ENCODE data around the gene SHKBP1.
A peak's percentile ranks its signal among the peaks of the same experiment; 100 is the strongest.
"Not testable (repeated sequence)": the region's sequence is repeated elsewhere in the genome, so short reads cannot be mapped to it uniquely, and the experiment has no call there.

Gene SHKBP1

DNA sequence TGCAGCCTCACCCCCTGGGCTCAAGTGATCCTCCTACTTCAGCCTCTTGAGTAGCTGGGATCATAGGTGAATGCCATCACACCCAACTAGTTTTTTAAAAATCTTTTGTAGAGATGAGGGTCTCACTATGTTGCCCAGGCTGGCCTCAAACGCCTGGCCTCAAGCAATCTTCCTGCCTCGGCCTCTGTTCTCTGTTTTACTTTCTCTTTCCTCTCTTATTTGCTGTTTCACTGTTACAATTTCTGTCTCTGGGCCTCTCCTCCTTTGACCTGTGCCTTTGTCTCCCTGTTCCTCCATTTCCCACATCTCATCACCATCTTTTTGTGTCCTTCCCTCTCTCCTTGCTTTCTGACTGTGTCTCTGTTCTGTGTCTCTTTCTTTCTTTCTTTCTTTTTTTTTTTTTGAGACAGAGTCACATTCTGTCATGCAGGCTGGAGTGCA, 9.3 kb downstream of the SHKBP1 start:
- no peak for DNase-seq (ENCODE audit: low read depth)

DNA sequence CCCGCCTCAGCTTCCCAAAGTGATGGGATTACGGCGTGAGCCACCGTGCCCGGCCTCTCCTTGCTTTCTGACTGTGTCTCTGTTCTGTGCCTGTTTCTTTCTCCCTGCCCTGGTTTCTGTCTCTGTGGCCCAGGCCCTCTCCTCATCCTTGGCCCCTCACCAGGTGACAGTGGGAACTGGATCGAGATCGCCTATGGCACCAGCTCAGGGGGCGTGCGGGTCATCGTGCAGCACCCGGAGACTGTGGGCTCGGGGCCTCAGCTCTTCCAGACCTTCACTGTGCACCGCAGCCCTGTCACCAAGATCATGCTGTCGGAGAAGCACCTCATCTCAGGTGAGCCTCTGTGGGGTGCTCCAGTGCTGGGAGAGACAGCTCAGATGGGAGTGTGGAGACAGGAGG, 9.9 kb downstream of the SHKBP1 start:
- no peak for DNase-seq (ENCODE audit: low read depth)

DNA sequence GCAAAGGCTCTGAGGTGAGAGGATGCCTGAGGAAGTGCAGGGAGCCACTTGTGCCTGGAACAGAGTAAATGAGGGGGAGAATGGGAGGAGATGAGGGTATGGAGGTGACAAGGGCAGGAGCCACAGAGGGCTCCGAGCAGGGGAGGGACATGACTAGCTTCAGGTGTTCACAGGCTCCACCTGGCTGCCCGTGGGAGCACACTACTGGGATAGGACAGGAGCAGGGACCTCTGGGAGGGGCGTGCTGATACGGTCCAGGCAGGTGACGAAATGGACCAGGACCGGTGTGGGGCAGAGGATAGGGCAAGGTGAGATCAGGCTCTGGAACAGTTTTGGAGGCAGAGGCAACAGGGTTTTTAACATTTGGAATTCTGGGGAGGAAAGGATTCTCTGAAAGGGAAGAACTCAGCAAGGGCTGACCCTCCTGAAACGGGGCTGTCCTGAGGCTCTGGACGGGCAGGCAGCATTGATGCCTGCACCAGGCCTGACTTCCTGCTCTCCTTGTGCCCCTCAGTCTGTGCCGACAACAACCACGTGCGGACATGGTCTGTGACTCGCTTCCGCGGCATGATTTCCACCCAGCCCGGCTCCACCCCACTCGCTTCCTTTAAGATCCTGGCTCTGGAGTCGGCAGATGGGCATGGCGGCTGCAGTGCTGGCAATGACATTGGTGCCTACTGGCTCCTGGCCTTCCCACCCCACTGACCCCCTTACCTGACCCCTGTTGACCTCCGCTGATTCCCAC, 11.6 kb downstream of the SHKBP1 start:
- no peak for DNase-seq (ENCODE audit: low read depth)

DNA sequence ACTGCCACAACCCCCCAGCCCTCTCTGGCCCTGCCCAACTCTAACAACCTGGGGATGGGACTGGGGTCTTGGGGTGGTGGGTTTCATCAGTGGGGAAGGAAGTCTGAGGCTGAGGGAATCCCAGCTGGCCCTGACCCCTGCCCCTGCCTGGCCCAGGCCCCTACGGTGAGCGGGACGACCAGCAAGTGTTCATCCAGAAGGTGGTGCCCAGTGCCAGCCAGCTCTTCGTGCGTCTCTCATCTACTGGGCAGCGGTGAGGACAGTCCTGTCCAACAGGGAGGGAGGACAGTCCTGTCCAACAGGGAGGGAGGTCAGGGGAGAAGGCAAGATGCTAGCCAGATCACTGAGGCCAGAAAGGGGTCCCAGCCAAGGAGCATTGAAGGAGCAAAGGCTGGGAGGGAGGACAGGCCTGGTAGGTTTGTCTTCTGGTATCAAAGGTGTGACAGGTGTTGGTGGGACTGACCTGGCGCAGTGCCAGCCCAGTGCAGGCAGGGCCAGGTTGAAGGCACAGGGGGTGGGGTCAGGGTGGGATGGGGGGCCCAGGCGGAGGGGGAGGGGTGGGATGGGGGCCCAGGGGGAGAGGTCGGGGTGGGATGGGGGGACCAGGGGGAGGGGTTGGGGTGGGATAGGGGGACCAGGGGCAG, 12.4 kb downstream of the SHKBP1 start:
- no peak for DNase-seq (ENCODE audit: low read depth)

DNA sequence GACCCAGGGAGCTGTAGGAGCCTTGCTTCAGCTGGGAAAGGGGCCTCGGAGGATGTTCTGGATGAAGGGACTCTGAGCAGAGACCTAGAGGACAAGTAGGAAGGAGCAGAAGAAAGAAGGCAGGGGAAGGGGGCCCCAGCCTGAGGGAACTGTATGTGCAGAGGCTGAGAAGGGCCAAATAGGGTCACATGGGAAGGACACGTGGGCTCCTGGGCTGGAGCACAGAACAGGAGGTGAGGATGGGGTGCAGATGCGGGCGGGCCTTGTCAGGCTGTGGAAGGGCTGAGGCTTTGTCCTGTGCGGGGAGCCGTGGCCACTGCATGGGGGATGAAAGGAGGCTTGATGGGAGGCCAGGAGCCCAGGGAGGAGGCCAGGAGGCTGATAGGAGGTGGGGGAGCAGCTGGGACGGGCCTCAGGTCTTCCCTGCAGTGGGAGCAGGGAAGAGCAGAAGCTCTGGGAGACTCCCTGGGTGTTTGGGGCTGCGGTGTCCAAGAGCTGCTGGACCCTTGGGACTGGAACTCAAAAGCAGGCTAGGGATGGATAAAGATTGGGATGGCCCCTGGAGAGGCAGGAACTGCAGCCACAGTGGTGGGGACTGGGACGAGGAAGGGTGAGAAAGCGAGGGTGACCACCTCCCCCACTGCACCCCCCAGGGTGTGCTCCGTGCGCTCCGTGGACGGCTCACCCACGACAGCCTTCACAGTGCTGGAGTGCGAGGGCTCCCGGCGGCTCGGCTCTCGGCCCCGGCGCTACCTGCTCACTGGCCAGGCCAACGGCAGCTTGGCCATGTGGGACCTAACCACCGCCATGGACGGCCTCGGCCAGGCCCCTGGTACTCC, 13.1 kb downstream of the SHKBP1 start:
- no peak for DNase-seq (ENCODE audit: low read depth)

DNA sequence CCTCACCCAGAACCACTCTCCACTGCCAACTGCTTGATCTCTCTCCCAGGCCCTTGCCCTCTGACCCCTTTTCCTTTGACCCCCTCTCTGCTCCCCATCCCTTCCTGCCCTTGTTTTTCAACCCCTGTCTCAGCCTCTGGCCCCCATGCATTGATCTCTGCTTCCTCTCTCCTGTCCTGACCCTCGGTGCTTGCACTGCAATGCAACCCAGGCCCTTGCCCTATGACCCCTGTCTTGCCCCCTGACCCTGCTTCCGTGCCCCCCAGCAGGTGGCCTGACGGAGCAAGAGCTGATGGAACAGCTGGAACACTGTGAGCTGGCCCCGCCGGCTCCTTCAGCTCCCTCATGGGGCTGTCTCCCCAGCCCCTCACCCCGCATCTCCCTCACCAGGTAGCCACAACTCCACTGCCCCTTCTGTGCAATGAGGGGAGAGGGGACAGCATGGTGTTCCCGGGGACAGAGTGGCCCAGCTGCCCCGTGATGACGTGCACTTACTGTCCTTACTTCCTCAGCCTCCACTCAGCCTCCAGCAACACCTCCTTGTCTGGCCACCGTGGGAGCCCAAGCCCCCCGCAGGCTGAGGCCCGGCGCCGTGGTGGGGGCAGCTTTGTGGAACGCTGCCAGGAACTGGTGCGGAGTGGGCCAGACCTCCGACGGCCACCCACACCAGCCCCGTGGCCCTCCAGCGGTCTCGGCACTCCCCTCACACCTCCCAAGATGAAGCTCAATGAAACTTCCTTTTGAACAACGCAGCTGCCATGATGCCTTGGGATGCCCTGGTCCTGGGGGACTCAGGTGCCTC, 14.0 kb downstream of the SHKBP1 start:
- no peak for DNase-seq (ENCODE audit: low read depth)

DNA sequence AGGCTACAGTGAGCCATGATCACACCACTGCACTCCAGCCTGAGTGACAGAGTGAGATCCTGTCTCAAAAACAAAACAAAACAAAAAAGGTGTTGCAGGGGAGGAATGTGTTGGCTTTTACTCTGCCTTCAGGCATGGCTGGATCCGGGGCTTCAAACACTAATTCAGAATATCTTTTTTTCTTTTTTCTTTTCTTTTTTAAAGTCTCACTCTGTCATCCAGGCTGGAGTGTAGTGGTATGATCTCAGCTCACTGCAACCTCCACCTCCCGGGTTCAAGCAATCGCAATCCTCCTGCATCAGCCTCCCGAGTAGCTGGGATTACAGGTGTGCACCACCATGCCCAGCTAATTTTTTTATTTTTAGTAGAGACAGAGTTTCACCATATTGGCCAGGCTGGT, 15.1 kb downstream of the SHKBP1 start:
- not testable (repeated sequence) for DNase-seq (ENCODE audit: low read depth)

DNA sequence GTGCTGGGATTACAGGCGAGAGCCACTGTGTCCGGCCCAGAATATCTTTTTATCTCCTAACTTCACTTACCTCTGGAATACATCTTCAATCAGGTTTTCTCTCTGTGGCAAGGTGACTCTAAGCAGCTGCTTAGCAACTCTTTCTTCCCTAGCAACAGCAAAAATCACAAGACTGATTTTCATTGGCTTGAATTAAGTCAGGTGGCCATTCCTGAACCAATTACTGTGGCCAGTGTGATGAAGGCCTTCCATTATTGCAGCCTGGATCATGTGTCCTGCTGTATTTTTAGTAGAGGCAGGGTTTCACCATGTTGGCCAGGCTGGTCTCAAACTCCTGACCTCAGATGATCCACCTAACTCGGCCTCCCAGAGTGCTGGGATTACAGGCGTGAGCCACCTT, 15.5 kb downstream of the SHKBP1 start:
- DNase-seq (ENCODE audit: low read depth), result no peak

DNA sequence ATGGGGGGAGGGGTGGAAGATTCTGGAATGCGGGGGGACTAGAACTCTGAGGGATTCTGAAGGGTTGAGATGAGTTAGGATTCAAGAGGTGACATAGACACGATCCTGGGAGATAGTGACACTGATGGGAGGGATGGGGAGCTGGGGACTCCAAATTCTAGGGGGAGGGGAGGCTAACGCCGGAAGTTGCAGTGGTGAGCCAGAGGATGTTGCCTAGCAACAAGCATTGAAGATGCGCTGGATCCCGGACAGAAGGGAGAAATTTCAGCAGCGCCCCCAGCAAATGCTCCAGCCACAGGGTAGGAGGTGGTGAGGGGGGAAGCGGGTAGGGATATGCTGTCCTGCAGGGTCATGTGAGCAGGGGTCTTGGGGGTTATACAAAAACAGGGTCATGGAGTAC, 17.6 kb downstream of the SHKBP1 start:
- DNase-seq (ENCODE audit: low read depth), result no peak

DNA sequence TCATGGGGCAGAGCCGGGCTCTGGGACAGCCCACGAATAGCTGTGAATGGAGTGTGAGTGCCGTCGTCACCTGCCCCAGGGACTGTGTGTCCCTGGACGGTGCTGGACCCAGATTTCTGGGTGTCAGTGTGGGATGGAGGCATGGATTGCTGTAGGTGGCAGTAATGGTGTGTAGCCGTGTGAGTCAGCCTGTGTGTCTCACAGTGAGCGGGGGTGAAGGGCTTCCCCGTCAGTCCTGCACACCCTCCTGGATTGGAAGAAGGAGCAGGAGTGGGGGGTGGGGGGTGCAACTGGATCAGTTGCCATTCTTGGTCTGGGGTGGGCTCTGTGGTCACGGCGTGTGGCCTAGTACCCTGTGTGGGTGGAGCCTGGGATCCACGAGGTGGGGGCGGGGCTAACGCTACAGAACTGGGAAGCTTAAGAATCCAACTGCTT, 18.0 kb downstream of the SHKBP1 start:
- DNase-seq (ENCODE audit: low read depth), result no peak

DNA sequence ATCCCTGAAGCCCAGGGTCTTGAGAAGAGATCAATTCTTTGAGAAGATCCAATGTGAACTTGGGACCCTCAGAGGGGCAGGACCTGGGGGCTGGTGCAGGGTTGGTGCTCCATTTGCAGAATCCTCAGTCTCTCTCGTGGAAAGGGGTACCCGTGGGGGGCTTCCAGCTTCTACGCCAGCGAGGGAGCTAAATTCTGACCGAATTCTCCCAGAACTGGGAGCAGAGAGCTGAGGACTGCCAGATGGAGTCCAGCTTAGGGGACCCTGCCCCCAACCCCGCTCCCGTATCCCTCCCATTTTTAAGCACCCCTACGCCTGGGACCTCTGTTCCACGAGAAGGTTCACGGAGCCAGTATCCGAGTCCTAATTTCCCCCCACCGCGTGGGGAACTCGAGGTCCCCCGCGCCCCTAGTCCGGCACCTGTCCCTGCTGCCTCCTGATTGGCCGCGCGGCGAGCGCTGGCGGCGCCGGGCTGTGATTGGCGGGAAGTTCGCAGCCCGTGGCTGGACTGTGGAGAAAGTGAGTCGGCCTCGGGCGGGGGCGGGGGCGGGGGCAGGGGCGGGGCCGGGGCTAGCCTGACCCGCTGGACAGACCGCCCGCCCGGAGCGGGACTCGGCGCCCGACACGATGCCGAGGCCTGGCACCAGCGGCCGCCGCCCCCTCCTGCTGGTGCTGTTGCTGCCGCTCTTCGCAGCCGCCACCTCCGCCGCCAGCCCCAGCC, 20.1 kb downstream of the SHKBP1 start:
- DNase-seq (ENCODE audit: low read depth), result no peak

DNA sequence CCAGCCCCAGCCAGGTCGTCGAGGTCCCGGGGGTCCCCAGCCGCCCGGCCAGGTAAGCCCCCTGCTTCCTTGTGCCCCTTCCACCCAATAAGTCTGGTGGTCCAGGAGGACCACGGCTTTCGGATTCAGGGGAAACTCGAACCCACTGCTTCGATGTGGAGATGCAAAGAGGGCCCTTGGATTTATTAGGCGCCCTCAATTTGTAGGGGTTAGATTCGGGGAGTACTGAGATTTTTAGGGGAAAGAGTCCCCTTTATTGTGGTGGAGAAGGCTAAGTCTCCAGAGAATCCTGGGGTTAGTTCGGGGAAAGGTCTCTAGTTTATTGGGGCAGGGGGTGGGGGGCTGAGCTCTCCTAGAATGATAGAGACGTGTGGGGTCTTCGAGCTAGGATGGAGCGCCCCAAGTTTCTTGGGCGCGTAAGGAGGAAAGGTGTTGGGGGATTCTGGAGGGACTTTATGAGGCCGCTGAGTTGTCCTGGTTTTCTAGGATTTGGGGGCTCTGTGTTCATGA, 20.7 kb downstream of the SHKBP1 start:
- no peak for DNase-seq (ENCODE audit: low read depth)

DNA sequence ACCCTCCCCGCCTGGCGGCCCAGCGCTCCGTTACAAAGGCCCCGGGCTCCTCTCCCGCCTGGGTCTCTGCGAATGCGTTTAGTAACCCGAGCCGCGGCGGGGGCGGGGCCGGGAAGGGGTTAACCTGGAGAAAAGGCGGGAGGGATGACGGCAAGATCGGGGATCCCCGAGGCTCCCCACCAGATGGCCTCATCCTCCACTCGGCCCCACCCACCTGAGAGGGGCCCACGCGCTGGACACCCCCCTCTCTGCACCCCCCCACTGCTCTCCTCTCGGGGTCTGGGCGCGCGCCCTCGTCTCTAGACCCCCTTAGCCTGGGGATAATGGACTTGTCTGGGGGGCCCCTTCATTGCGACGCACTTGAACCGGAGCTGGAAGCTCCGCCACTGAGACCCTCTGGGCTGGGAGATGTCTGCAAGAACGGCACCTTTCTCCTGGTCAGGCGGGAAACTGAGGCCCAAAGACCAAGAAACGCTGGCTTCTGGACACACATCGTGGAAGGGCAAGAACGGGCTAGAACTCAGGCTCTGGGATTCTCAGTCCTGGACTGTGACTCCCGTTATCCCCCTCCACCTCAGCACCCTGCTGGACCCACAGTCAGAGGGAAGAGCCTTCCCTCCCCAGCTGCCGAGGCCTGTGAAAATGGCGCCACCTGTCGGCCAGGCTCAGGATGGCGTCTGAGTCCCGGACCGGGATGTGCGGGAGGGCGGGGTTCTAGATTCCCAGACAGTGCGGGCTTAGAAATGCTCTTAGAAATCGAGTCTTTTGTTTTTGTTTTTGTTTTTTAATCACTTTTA, 21.6 kb downstream of the SHKBP1 start:
- DNase-seq (ENCODE audit: low read depth), result peak; percentile 76

DNA sequence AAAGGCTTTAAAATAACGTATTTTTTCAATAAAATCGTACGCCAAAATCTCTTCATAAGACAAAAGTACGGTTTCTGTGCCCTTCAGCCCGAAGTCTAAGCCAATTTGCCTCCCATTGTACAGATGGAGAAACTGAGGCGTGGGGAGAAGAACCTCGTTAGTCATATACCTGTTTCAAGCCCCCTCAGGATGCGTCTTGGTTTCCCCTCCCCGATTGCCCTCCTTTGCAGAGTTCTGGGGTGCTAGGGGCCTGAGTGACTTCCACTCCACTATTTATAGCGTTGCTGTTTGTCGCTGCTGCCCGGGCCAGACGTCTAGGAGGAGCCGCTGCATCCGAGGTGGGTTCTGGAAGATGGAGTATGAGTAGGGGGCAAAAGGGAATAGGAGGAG, 22.2 kb downstream of the SHKBP1 start:
- DNase-seq (ENCODE audit: low read depth), result no peak

DNA sequence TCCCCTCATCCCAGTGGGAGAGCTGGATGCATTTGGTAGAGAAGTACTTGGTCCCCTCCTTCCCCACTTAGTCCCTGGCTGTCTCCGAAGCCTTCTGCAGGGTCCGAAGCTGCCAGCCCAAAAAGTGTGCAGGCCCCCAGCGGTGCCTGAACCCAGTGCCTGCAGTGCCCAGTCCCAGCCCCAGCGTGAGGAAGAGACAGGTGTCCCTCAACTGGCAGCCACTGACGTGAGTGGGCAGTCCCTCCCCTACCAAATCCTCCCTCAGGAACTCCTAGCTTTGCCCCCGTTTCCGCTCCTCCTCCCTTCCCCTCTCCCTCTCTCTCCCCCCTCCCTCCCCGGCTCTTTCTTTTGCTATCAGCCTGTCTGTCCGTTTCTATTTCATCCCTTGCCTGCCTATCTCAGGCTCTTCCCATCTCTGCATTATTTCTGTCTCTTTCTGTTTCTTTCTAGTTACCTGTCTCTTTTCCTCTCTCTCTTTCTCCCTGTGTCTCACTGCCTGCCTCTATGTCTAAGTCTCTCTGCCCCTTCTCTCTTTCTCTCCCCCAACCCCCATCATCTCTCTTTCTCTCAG, 22.7 kb downstream of the SHKBP1 start:
- DNase-seq (ENCODE audit: low read depth), result no peak

DNA sequence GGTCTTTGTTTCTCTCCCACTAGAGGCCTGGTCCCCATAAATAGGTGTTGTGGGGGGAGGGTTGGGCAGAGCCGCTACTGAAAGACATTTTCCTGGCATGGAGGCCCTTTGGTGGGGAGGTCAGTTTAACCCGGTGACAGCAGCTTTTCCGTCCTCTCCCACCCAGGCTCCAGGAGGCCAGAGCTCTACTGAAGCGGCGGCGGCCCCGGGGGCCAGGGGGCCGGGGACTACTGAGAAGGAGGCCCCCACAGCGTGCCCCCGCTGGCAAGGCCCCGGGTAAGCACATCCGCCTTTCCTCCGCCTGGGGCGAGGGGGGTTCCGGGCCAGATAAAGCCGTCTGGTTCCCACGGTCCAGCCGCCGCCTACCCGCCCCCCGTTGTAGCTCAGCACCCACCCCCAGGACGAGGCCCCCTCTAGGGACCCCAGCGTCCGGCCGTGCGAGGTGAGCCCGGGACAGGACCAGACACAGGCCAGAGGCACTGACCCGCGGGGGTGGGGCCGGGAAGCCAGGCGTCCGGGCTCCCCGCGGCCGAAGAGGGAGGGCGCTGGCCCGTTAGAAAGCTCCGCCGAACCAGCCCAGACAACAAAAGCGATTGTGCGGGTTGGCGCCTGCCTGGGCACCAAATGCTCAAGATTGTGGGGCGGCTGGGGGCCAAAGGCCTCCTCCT, 23.4 kb downstream of the SHKBP1 start:
- DNase-seq (ENCODE audit: low read depth), result no peak

DNA sequence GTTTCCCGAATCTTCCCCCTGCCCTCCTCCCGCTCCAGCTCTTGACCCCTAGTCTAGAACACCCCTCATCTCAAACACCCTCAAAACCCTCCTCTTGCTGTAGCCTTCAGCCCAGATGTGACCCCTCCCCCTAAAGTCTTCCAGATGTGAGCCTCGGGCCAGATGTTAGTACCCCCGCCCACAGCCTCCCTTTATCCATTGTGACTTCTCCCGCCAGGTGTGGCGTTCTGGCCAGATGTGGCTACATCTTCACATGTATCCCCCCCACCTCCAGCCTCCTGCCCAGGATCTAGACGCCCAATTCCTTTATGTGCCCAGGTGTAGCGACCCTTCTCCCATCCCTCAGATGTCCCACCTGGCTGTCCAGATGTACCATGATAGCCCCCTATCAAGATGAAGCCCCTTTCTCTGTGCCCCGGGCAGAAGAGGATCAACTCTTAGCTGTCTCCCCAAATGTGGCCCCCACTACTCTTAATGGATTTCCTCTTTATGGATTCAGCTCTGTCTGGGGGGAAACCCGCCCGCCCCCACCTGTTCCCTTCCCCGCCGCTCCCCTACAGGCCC, 24.0 kb downstream of the SHKBP1 start:
- DNase-seq (ENCODE audit: low read depth), result no peak

DNA sequence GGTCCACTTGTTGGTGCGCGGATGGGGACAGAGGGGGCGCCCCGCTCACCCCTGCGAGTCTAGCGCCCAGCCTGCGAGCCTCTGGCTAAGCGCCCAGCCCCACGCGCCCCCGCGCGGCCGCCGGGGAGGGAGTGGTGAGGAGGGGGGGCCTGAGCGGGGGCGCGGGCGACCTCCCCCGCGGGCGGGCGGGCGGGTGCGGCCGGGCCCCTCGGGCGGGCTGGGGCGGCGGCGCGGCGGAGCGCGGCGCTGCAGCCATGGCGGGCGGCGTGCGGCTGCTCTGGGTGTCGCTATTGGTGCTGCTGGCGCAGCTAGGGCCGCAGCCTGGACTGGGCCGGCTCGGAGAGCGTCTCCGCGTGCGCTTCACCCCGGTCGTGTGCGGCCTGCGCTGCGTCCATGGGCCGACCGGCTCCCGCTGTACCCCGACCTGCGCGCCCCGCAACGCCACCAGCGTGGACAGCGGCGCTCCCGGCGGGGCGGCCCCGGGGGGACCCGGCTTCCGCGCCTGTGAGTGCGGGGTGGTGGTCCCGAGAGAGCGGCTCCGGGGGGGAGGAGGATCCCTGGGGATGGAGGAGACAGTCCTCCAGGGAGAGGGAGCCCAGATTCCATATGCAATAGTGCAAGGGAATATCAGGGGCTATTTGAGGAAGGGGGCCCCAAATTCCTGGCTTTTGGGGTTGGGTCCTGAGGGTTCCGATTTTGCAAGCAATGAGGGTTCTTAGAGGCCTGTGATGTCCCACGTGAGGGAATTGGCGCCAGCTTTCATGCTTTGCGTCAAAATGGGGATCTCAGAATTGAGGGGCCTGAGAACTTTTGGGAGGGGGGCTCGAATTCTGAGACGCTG, 24.7 kb downstream of the SHKBP1 start, which contains the start of gene LTBP4:
Gene LTBP4 (plus strand): TSS at position 236 of the 841 bp plus-strand sequence. CDS start 19 bp downstream, at position 255.
- no peak for DNase-seq (ENCODE audit: low read depth)
